COLO829 (cell line): ENCODE data around the gene THRB.
"Not testable (repeated sequence)": the region's sequence is repeated elsewhere in the genome, so short reads cannot be mapped to it uniquely, and the experiment has no call there.

Experiments used
- DNase-seq: peaks from one replicate; pipeline ENCODE4 v3.0.0; 2012; ENCODE audit warnings: low spot score

The THRB gene

GRCh38 chr3:24401090-24401810 is 93.4 kb downstream of the THRB start:
- no peak for DNase-seq

GRCh38 chr3:24400450-24400849 is 94.2 kb downstream of the THRB start:
- no peak for DNase-seq

GRCh38 chr3:24400015-24400414 is 94.6 kb downstream of the THRB start:
- DNase-seq, result no peak

- no peak for DNase-seq
These were observed 95.0 kb downstream of the THRB start for GRCh38 chr3:24399614-24400013.

GRCh38 chr3:24398712-24399111 is 95.9 kb downstream of the THRB start:
- DNase-seq, result not testable (repeated sequence)

GRCh38 chr3:24396338-24396737 is 98.3 kb downstream of the THRB start:
- no peak for DNase-seq

- DNase-seq, result no peak
These were observed 99.9 kb downstream of the THRB start for GRCh38 chr3:24394754-24395153.

GRCh38 chr3:24393316-24393715 is 101.3 kb downstream of the THRB start:
- no peak for DNase-seq

GRCh38 chr3:24390169-24391130 is 104.2 kb downstream of the THRB start:
- no peak for DNase-seq

- no peak for DNase-seq
These were observed 105.3 kb downstream of the THRB start for GRCh38 chr3:24389108-24390090.

GRCh38 chr3:24388611-24389010 is 106.0 kb downstream of the THRB start:
- DNase-seq, result no peak

GRCh38 chr3:24388159-24388558 is 106.5 kb downstream of the THRB start:
- no peak for DNase-seq

- DNase-seq, result no peak
These were observed 107.2 kb downstream of the THRB start for GRCh38 chr3:24387493-24387892.

- DNase-seq, result no peak
These were observed 107.7 kb downstream of the THRB start for GRCh38 chr3:24387000-24387399.

GRCh38 chr3:24386458-24386857 is 108.2 kb downstream of the THRB start:
- DNase-seq, result no peak

GRCh38 chr3:24385012-24385615 is 109.5 kb downstream of the THRB start:
- no peak for DNase-seq

- DNase-seq, result no peak
These were observed 112.0 kb downstream of the THRB start for GRCh38 chr3:24382647-24383046.

- no peak for DNase-seq
These were observed 114.7 kb downstream of the THRB start for GRCh38 chr3:24379936-24380335.

- no peak for DNase-seq
These were observed 116.3 kb downstream of the THRB start for GRCh38 chr3:24378313-24378712.

GRCh38 chr3:24377218-24377993 is 117.2 kb downstream of the THRB start:
- no peak for DNase-seq

GRCh38 chr3:24375947-24376384 is 118.7 kb downstream of the THRB start:
- DNase-seq, result no peak
